Testis (tissue), 3 donors: ENCODE measurements around the gene ZNF692. TPM values are rescaled to one million over a fixed set of nuclear protein-coding genes. Genes with fewer than 3 reads are reported as not detected.

Experiments used
- DNase-seq: peaks from one replicate; pipeline ENCODE4 v3.0.0-alpha.2; 2019
- H3K27ac ChIP-seq, 2 donors: fragments of 200-600 bp; sonication (generic); one replicate each; pipeline ENCODE4 v1.5.1; 2019
- H3K27me3 ChIP-seq: fragments of 200-600 bp; sonication (generic); one replicate; pipeline ENCODE4 v1.5.1; 2019
- H3K36me3 ChIP-seq: fragments of 200-600 bp; sonication (generic); one replicate; pipeline ENCODE4 v1.5.1; 2017; ENCODE audit warnings: low read depth; ENCODE audit errors: missing control alignments
- H3K4me1 ChIP-seq: fragments of 200-600 bp; sonication (generic); one replicate; pipeline ENCODE4 v1.5.1; 2019
- H3K4me3 ChIP-seq, 2 donors: fragments of 200-600 bp; sonication (generic); one replicate each; pipeline ENCODE4 v1.5.1; 2017 to 2019
- H3K9me3 ChIP-seq: fragments of 200-600 bp; sonication (generic); one replicate; pipeline ENCODE4 v1.5.1; 2017
- POLR2A ChIP-seq: fragments of 450-650 bp; IDR thresholded peaks from one replicate; pipeline ENCODE4 v1.6.1; 2017; ENCODE audit warnings: antibody characterized with exemption, mild to moderate bottlenecking, moderate library complexity
- whole genome bisulfite sequencing, 2 donors: methylation state at CpG; one replicate each; pipeline ENCODE4 v1.1.5; 2018; 5-methylcytosine and 5-hydroxymethylcytosine counted together
- intact Hi-C: fragments of 100-400 bp; cut with DNase I; formaldehyde crosslinking; loops from one replicate; pipeline ENCODE4 v1.15.1; 2023; ENCODE audit warnings: low total_unique reads
- polyA plus RNA-seq: library from polyadenylated mRNA; stranded (reverse); fragments of 350-450 nt; fragmentation: Illumina TruSeq; extraction: RNeasy Lipid Tissue Mini Kit (QIAGEN cat#74804); gene quantifications from one replicate; pipeline ENCODE4 v1.2.3, GENCODE V29; 2014; ENCODE audit warnings: low read depth, low replicate concordance; ENCODE audit not compliant: insufficient read depth
- total RNA-seq, 2 donors: library from RNA; depleted of rRNA; stranded (reverse); fragments of >200 nt; gene quantifications; one replicate each; pipeline ENCODE4 v1.2.3, GENCODE V29; 2016
- TF ChIP-seq, protein P1 (sequence below), 3 experiments: fragments of 450-650 bp in 2 of 3; fragments of 200-600 bp in 1 of 3; sonication (generic) in 1 of 3; IDR thresholded peaks; one replicate each; pipeline ENCODE4 v1.5.1; 2016 to 2019; ENCODE audit warnings: antibody characterized with exemption in 3 of 3, mild to moderate bottlenecking in 2 of 3, moderate library complexity in 1 of 3

ZNF692 gene
- total and polyA plus RNA-seq, 3 donors from 2014 or later: 82.9 to 89.4 (median 86.2) TPM

DNA sequence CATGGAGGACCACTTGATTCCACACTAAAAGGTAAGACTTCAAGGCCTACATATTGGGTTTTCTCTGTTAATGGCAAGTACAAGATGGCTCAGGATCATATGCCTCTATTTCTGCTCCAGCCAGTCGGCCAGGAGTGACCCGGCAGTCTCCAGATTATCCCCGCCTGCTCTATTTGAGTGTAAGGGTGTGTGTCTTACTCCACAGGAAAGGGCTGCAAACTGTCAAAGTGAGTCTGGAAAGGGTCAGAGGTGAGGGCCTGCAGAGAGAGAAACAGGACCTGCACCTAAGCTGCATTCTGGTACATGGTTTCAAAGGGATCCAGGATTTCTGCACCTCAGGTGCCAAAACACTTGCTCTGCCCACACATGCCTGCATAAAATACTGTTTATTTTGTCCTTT is 9.2 kb downstream of the ZNF692 start:
- intact Hi-C loops: no loop called here
- TF ChIP-seq, protein P1, sequence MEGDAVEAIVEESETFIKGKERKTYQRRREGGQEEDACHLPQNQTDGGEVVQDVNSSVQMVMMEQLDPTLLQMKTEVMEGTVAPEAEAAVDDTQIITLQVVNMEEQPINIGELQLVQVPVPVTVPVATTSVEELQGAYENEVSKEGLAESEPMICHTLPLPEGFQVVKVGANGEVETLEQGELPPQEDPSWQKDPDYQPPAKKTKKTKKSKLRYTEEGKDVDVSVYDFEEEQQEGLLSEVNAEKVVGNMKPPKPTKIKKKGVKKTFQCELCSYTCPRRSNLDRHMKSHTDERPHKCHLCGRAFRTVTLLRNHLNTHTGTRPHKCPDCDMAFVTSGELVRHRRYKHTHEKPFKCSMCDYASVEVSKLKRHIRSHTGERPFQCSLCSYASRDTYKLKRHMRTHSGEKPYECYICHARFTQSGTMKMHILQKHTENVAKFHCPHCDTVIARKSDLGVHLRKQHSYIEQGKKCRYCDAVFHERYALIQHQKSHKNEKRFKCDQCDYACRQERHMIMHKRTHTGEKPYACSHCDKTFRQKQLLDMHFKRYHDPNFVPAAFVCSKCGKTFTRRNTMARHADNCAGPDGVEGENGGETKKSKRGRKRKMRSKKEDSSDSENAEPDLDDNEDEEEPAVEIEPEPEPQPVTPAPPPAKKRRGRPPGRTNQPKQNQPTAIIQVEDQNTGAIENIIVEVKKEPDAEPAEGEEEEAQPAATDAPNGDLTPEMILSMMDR (IDR thresholded peaks at IDR 0.05): no peak
- TF ChIP-seq POLR2A: no peak
- 74 to 83% methylated on average over 3 of the region's 3 CpGs for WGBS, 2 donors
- Histone ChIP-seq H3K27me3 (no peaks in the 10 kb centered on the region), H3K9me3 (no peaks in the 10 kb centered on the region), H3K4me1 (no peaks in the 10 kb centered on the region), H3K4me3 (no peak overlapping the region), H3K36me3 (no peaks in the 10 kb centered on the region), H3K27ac (no peak overlapping the region)
- no peak for DNase-seq

DNA sequence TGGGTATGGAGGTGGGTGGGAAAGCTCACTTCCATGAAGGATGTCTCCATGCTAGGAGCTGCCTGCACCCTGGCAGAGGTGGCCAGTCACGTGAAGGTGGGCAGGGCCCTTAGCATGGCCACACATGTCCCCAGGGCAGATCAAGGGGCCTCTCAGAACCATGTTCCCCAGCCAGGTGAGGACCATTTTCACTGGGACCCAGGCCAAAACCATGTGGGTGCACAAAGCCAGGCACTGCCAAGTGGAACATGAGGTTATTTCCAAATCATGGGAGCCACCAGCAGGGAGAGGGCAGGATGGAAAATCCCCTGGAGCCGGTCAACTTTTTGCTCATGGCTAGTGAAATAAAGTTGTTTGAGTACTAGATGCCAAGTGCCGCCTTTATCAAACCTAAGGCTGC is 9.7 kb downstream of the ZNF692 start:
- no peak overlapping the region for H3K27ac ChIP-seq
- no peaks in the 10 kb centered on the region for H3K4me1 ChIP-seq
- H3K27me3 ChIP-seq: no peaks in the 10 kb centered on the region
- TF ChIP-seq, protein P1 (IDR thresholded peaks at IDR 0.05): no peak
- no peak for DNase-seq
- 71 to 80% methylated on average over 3 of the region's 3 CpGs for WGBS, 2 donors
- no peak overlapping the region for H3K4me3 ChIP-seq
- H3K9me3 ChIP-seq: no peaks in the 10 kb centered on the region
- intact Hi-C loops: no loop called here
- H3K36me3 ChIP-seq: no peaks in the 10 kb centered on the region

DNA sequence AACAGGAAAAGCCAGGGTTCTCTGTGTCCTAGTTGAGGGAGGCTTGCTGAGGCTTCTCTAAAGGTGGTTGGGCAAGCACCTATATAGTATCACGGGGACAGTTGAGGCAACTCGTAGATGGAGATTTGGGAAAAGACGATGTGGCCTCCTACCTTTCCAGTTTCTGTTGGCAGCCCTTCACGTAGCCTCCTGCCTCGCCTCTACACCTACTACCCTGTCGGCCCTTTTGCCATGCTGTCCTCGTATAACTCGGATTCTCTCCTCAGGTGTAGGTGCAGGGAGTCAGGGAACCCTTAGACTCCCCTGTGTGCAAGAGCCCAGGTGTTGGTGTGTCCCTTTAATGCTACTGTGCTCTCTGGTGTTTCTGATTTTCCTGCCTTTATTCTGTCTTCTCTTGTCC is 10.3 kb downstream of the ZNF692 start:
- DNase-seq: no peak
- 53 to 70% methylated on average over 8 of the region's 8 CpGs for WGBS, 2 donors
- no peak for TF ChIP-seq POLR2A
- TF ChIP-seq, protein P1 (IDR thresholded peaks at IDR 0.05): no peak
- Histone ChIP-seq H3K36me3 (no peaks in the 10 kb centered on the region), H3K4me3 (no peak overlapping the region), H3K27me3 (no peaks in the 10 kb centered on the region), H3K4me1 (no peaks in the 10 kb centered on the region), H3K9me3 (no peaks in the 10 kb centered on the region), H3K27ac (no peak overlapping the region)
- intact Hi-C loops: no loop called here

DNA sequence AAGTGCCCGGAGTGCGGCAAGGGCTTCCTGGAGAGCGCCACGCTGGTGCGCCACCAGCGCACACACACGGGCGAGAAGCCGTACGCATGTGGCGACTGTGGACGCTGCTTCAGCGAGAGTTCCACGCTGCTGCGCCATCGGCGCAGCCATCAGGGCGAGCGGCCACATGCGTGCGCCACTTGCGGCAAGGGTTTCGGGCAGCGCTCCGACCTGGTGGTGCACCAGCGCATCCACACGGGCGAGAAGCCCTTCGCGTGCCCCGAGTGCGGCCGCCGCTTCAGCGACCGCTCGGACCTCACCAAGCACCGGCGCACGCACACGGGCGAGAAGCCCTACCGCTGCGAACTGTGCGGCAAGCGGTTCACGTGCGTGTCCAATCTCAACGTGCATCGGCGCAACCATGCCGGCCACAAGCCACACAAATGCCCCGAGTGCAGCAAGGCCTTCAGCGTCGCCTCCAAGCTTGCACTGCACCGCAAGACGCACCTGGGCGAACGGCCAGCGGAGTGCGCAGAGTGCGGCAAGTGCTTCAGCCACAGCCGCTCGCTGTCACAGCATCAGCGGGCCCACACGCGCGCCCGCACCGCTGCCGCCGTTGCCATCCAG is 10.8 kb downstream of the ZNF692 start:
- H3K36me3 ChIP-seq: no peaks in the 10 kb centered on the region
- no peak overlapping the region for H3K27ac ChIP-seq
- intact Hi-C loops: no loop called here
- no peaks in the 10 kb centered on the region for H3K9me3 ChIP-seq
- H3K4me1 ChIP-seq: no peaks in the 10 kb centered on the region
- H3K4me3 ChIP-seq: peak overlapping the region in 1 of 2 donors; percentile 50
- 74 to 76% methylated on average over 10 to 64 of the region's 72 CpGs for WGBS, 2 donors
- H3K27me3 ChIP-seq: no peaks in the 10 kb centered on the region
- no peak for DNase-seq
- TF ChIP-seq, protein P1 (IDR thresholded peaks at IDR 0.05): no peak
- no peak for TF ChIP-seq POLR2A
